Measurements from ENCODE around the gene VPS52. TPM values are rescaled to one million over a fixed set of nuclear protein-coding genes. Genes with fewer than 3 reads are reported as not detected.
"Not testable (repeated sequence)": the region's sequence is repeated elsewhere in the genome, so short reads cannot be mapped to it uniquely, and the experiment has no call there.

Gene VPS52
- total RNA-seq, 2 donors from 2014 or later, result 37.1 to 40.5 TPM

- Histone ChIP-seq H3K27me3 (no peaks in the 10 kb centered on the region), H3K9me3 (no peaks in the 10 kb centered on the region), H3K36me3 (replicated peaks in 1 of 2; ENCODE audit: insufficient read depth in 1 of 2, low read depth in 2 of 2) (peaks cover 0 to 24% of the 10 kb centered on the region in 2 donors), H3K4me3 (no peak overlapping the region), H3K27ac (no peak overlapping the region), H3K4me1 (no peaks in the 10 kb centered on the region)
- no peak for TF ChIP-seq POLR2A (IDR thresholded peaks at IDR 0.05)
- no peak for TF ChIP-seq CTCF (IDR thresholded peaks at IDR 0.05)
- intact Hi-C loops (cut with DNase I), result no loop called here
- DNase-seq, result no peak
- ATAC-seq, result no peak
- WGBS, 2 donors, result 87 to 88% methylated on average over 5 to 7 of the region's 7 CpGs
These were observed 7.7 kb downstream of the VPS52 start for GRCh38 chr6:33264015-33264414.

GRCh38 chr6:33262490-33262889 is 9.2 kb downstream of the VPS52 start:
- ATAC-seq, DNase-seq: not testable (repeated sequence)
- 92 to 95% methylated on average over 3 of the region's 3 CpGs for WGBS, 2 donors

GRCh38 chr6:33259032-33259431 is 12.6 kb downstream of the VPS52 start:
- Histone ChIP-seq H3K4me3 (no peak overlapping the region), H3K27ac (no peak overlapping the region), H3K36me3 (replicated peaks in 1 of 2; ENCODE audit: insufficient read depth in 1 of 2, low read depth in 2 of 2) (peaks cover 0 to 6% of the 10 kb centered on the region in 2 donors), H3K27me3 (no peaks in the 10 kb centered on the region), H3K9me3 (no peaks in the 10 kb centered on the region), H3K4me1 (no peaks in the 10 kb centered on the region)
- TF ChIP-seq CTCF (IDR thresholded peaks at IDR 0.05), result no peak
- no peak for TF ChIP-seq POLR2A (IDR thresholded peaks at IDR 0.05)
- intact Hi-C loops (cut with DNase I), result no loop called here
- DNase-seq (no peak), ATAC-seq (no peak)
- 45 to 58% methylated on average over 3 to 5 of the region's 5 CpGs for WGBS, 2 donors

More at GRCh38 chr6:33262490-33262889, 9.2 kb downstream of the VPS52 start:
- peaks cover 0 to 15% of the 10 kb centered on the region in 2 donors for H3K36me3 ChIP-seq (replicated peaks in 1 of 2; ENCODE audit: insufficient read depth in 1 of 2, low read depth in 2 of 2)
- H3K4me3 ChIP-seq; H3K9me3 ChIP-seq; intact Hi-C loops (cut with DNase I); H3K4me1 ChIP-seq; H3K27me3 ChIP-seq; H3K27ac ChIP-seq: not testable (repeated sequence)

- intact Hi-C loops (cut with DNase I), result no loop called here
- H3K36me3 ChIP-seq (replicated peaks in 1 of 2; ENCODE audit: insufficient read depth in 1 of 2, low read depth in 2 of 2), result peaks cover 0 to 4% of the 10 kb centered on the region in 2 donors
- TF ChIP-seq POLR2A (IDR thresholded peaks at IDR 0.05) (no peak), CTCF (IDR thresholded peaks at IDR 0.05) (no peak)
These were observed 17.1 kb downstream of the VPS52 start for GRCh38 chr6:33254591-33254990.

GRCh38 chr6:33252759-33253158 is 18.9 kb downstream of the VPS52 start:
- Histone ChIP-seq H3K4me1 (peaks cover 22% of the 10 kb centered on the region), H3K27ac (no peak overlapping the region), H3K9me3 (no peaks in the 10 kb centered on the region), H3K27me3 (no peaks in the 10 kb centered on the region), H3K36me3 (replicated peaks in 1 of 2; ENCODE audit: insufficient read depth in 1 of 2, low read depth in 2 of 2) (peaks cover 0 to 4% of the 10 kb centered on the region in 2 donors), H3K4me3 (no peak overlapping the region)
- intact Hi-C loops (cut with DNase I), result no loop called here
- no peak for DNase-seq
- TF ChIP-seq POLR2A (IDR thresholded peaks at IDR 0.05) (no peak), CTCF (IDR thresholded peaks at IDR 0.05) (no peak)
- ATAC-seq, result no peak

More at GRCh38 chr6:33254591-33254990, 17.1 kb downstream of the VPS52 start:
- 89 to 93% methylated on average over 4 of the region's 4 CpGs for WGBS, 2 donors
- no peak overlapping the region for H3K27ac ChIP-seq
- no peaks in the 10 kb centered on the region for H3K9me3 ChIP-seq
- no peak for DNase-seq
- no peak overlapping the region for H3K4me3 ChIP-seq
- peaks cover 12% of the 10 kb centered on the region for H3K4me1 ChIP-seq
- no peaks in the 10 kb centered on the region for H3K27me3 ChIP-seq
- ATAC-seq, result no peak

Measured in body of pancreas (tissue), 4 donors.